ENCODE measurements around the gene OSBPL1A. TPM values are rescaled to one million over a fixed set of nuclear protein-coding genes. Genes with fewer than 3 reads are reported as not detected.

Gene OSBPL1A
- total RNA-seq = 42.9 TPM

GRCh38 chr18:24397694-24398368 lies at the start of gene OSBPL1A:
TSS of gene OSBPL1A (minus strand) at chr18:24397824. CDS start at chr18:24377533, 20,291 bp downstream.
- no peaks in the 10 kb centered on the region for H3K36me3 ChIP-seq
- H3K27me3 ChIP-seq = no peaks in the 10 kb centered on the region
- peak; percentile 85 to 97 for DNase-seq (ENCODE audit: low spot score in 2 of 2)
- intact Hi-C loops (cut with DNase I) = loop anchor here (1.0 to 10.0 kb wide), 3 partner anchors 28 to 957 kb away; partner anchors contain the start of genes IMPACT and ZNF521
- no peaks in the 10 kb centered on the region for H3K9me3 ChIP-seq
- TF ChIP-seq CTCF (IDR thresholded peaks at IDR 0.05) = no peak
- peak within 1 kb of the TSS; percentile 78 to 84 for H3K4me3 ChIP-seq
- H3K4me1 ChIP-seq = no peaks in the 10 kb centered on the region
- H3K27ac ChIP-seq = peak within 1 kb of the TSS; percentile 84 to 90

- no peak for TF ChIP-seq CTCF (IDR thresholded peaks at IDR 0.05)
- H3K36me3 ChIP-seq = peaks cover 36 to 67% of the 10 kb centered on the region in 2 donors
- intact Hi-C loops (cut with DNase I) = no loop called here
Observed at GRCh38 chr18:24446953-24447538, 49.4 kb upstream of the OSBPL1A start.

GRCh38 chr18:24446453-24446852 lies 48.8 kb upstream of the OSBPL1A start:
- Histone ChIP-seq H3K27ac (no peak overlapping the region), H3K27me3 (no peaks in the 10 kb centered on the region), H3K4me3 (no peak overlapping the region), H3K9me3 (no peaks in the 10 kb centered on the region), H3K4me1 (no peaks in the 10 kb centered on the region), H3K36me3 (peaks cover 38 to 73% of the 10 kb centered on the region in 2 donors)
- DNase-seq (ENCODE audit: low spot score in 2 of 2) = no peak
- no peak for TF ChIP-seq CTCF (IDR thresholded peaks at IDR 0.05)
- intact Hi-C loops (cut with DNase I) = no loop called here

More at GRCh38 chr18:24446953-24447538, 49.4 kb upstream of the OSBPL1A start:
- H3K9me3 ChIP-seq = no peaks in the 10 kb centered on the region
- no peak overlapping the region for H3K27ac ChIP-seq
- DNase-seq (ENCODE audit: low spot score in 2 of 2) = no peak
- no peaks in the 10 kb centered on the region for H3K4me1 ChIP-seq
- H3K4me3 ChIP-seq = no peak overlapping the region
- H3K27me3 ChIP-seq = no peaks in the 10 kb centered on the region

- H3K36me3 ChIP-seq = peaks cover 30 to 70% of the 10 kb centered on the region in 2 donors
- no peak overlapping the region for H3K4me3 ChIP-seq
- no peak overlapping the region for H3K27ac ChIP-seq
- H3K27me3 ChIP-seq = no peaks in the 10 kb centered on the region
- DNase-seq (ENCODE audit: low spot score in 2 of 2) = no peak
- intact Hi-C loops (cut with DNase I) = no loop called here
- no peaks in the 10 kb centered on the region for H3K4me1 ChIP-seq
- H3K9me3 ChIP-seq = no peaks in the 10 kb centered on the region
- no peak for TF ChIP-seq CTCF (IDR thresholded peaks at IDR 0.05)
Observed at GRCh38 chr18:24443870-24444269, 46.2 kb upstream of the OSBPL1A start.

- H3K36me3 ChIP-seq = peaks cover 9 to 36% of the 10 kb centered on the region in 2 donors
- no peak overlapping the region for H3K4me3 ChIP-seq
- DNase-seq (ENCODE audit: low spot score in 2 of 2) = no peak
- no peak for TF ChIP-seq CTCF (IDR thresholded peaks at IDR 0.05)
- H3K4me1 ChIP-seq = no peaks in the 10 kb centered on the region
- intact Hi-C loops (cut with DNase I) = no loop called here
- H3K27ac ChIP-seq = no peak overlapping the region
- H3K27me3 ChIP-seq = no peaks in the 10 kb centered on the region
- no peaks in the 10 kb centered on the region for H3K9me3 ChIP-seq
Observed at GRCh38 chr18:24436939-24437338, 39.3 kb upstream of the OSBPL1A start.
